GM21515 (cell line): ENCODE data around the gene OPA1.
"Not testable (repeated sequence)": the region's sequence is repeated elsewhere in the genome, so short reads cannot be mapped to it uniquely, and the experiment has no call there.

Experiments
- ATAC-seq: cut with Tn5 transposase; IDR thresholded peaks from one replicate; pipeline ENCODE4 v1.9.1; 2021; ENCODE audit not compliant: unreplicated experiment

Gene OPA1

GRCh38 chr3:193589129-193589528, 3.9 kb upstream of the OPA1 start:
- no peak for ATAC-seq

GRCh38 chr3:193589616-193590015, 3.4 kb upstream of the OPA1 start:
- ATAC-seq: no peak

- ATAC-seq: no peak
Observed at GRCh38 chr3:193590088-193590856, 2.7 kb upstream of the OPA1 start.

GRCh38 chr3:193593668-193594030, 641 bp downstream of the OPA1 start:
- no peak for ATAC-seq

- no peak for ATAC-seq
Observed at GRCh38 chr3:193594946-193595689, 2.1 kb downstream of the OPA1 start.

GRCh38 chr3:193595939-193596487, 3.0 kb downstream of the OPA1 start:
- no peak for ATAC-seq

GRCh38 chr3:193598202-193598601, 5.2 kb downstream of the OPA1 start:
- no peak for ATAC-seq

GRCh38 chr3:193599393-193599792, 6.4 kb downstream of the OPA1 start:
- ATAC-seq: no peak

GRCh38 chr3:193605876-193606275, 12.9 kb downstream of the OPA1 start:
- no peak for ATAC-seq

GRCh38 chr3:193606892-193607291, 13.9 kb downstream of the OPA1 start:
- ATAC-seq: not testable (repeated sequence)

- ATAC-seq: not testable (repeated sequence)
Observed at GRCh38 chr3:193610516-193610915, 17.5 kb downstream of the OPA1 start.

GRCh38 chr3:193614430-193614829, 21.4 kb downstream of the OPA1 start:
- no peak for ATAC-seq

GRCh38 chr3:193617628-193618027, 24.6 kb downstream of the OPA1 start:
- no peak for ATAC-seq

- ATAC-seq: no peak
Observed at GRCh38 chr3:193620057-193620456, 27.0 kb downstream of the OPA1 start.

GRCh38 chr3:193620650-193621049, 27.6 kb downstream of the OPA1 start:
- ATAC-seq: peak; percentile 75

GRCh38 chr3:193621127-193621526, 28.1 kb downstream of the OPA1 start:
- ATAC-seq: peak; percentile 23

GRCh38 chr3:193630005-193630404, 37.0 kb downstream of the OPA1 start:
- ATAC-seq: no peak

GRCh38 chr3:193637831-193638230, 44.8 kb downstream of the OPA1 start:
- no peak for ATAC-seq

GRCh38 chr3:193638833-193639232, 45.8 kb downstream of the OPA1 start:
- ATAC-seq: no peak

- no peak for ATAC-seq
Observed at GRCh38 chr3:193640165-193640715, 47.2 kb downstream of the OPA1 start.

- ATAC-seq: no peak
Observed at GRCh38 chr3:193640728-193641439, 47.9 kb downstream of the OPA1 start.
